Measurements from ENCODE around the gene ATP8A2. TPM values are rescaled to one million over a fixed set of nuclear protein-coding genes. Genes with fewer than 3 reads are reported as not detected.

Gene ATP8A2
- total and polyA plus RNA-seq, 2 of the 4 experiments (the other 2 are of a cell fraction) = 0.02 to 0.18 TPM

GRCh38 chr13:25719666-25720065, 347.9 kb downstream of the ATP8A2 start:
- BruUV-seq (replicated peaks) = no TSS peak

More at GRCh38 chr13:25719666-25720065, 347.9 kb downstream of the ATP8A2 start:
- Histone ChIP-seq H3K18ac (ENCODE audit: low read depth, low read length) (no peak overlapping the region), H2AK5ac (ENCODE audit: low read depth, low read length) (no peak overlapping the region), H4K20me1 (ENCODE audit: insufficient read depth, low read length) (no peaks in the 10 kb centered on the region), H4K8ac (ENCODE audit: low read depth in 2 of 2, low read length in 2 of 2) (no peak overlapping the region), H3K4me3 (ENCODE audit: insufficient read depth, low read depth, low read length) (no peak overlapping the region), H3K4me2 (ENCODE audit: low read depth, low read length) (no peak overlapping the region), H3K27ac (ENCODE audit: insufficient read depth, low read length) (no peak overlapping the region), H2BK120ac (ENCODE audit: low read depth, low read length) (no peak overlapping the region), H3K9ac (ENCODE audit: low read depth, low read length) (no peak overlapping the region), H2AFZ (replicated peaks; ENCODE audit: low read length, poor library complexity) (no peak overlapping the region), H3K56ac (ENCODE audit: extremely low read depth, insufficient read depth, low read length) (no peak overlapping the region), H3K4me1 (ENCODE audit: control insufficient read depth, insufficient read depth, low read length) (no peaks in the 10 kb centered on the region), H2BK20ac (ENCODE audit: low read depth, low read length) (no peak overlapping the region), H3K79me1 (ENCODE audit: low read depth in 1 of 2, low read length in 2 of 2) (no peaks in the 10 kb centered on the region), H3K36me3 (ENCODE audit: control insufficient read depth, insufficient read depth, low read length) (no peaks in the 10 kb centered on the region), H3K4ac (ENCODE audit: low read depth, low read length) (no peak overlapping the region), H3K9me3 (ENCODE audit: control insufficient read depth, insufficient read depth, low read length) (no peaks in the 10 kb centered on the region), H3K27me3 (ENCODE audit: control insufficient read depth, insufficient read depth, low read length) (no peaks in the 10 kb centered on the region), H3K9me1 (ENCODE audit: insufficient read depth, low read length) (no peaks in the 10 kb centered on the region), H3K23ac (ENCODE audit: low read depth, low read length) (no peak overlapping the region), H2BK5ac (ENCODE audit: low read depth, low read length, poor library complexity, severe bottlenecking) (no peak overlapping the region), H4K5ac (ENCODE audit: low read depth, low read length) (no peak overlapping the region), H4K91ac (ENCODE audit: insufficient read depth, low read depth, low read length) (no peak overlapping the region), H2BK15ac (ENCODE audit: low read depth, low read length) (no peak overlapping the region), H2AK9ac (replicated peaks; ENCODE audit: low read depth, low read length, poor library complexity) (no peak overlapping the region), H3K14ac (replicated peaks; ENCODE audit: low read depth, low read length) (no peak overlapping the region)
- DNase-seq = no peak
- ChIA-PET CTCF (no interaction called here), POLR2A (ENCODE audit: unreplicated experiment) (no interaction called here)
- no peak for TF ChIP-seq MAZ (IDR thresholded peaks at IDR 0.05; ENCODE audit: borderline replicate concordance, low read depth, low read length)
- no CpG with 5 or more reads among the region's 2 CpGs for WGBS, 2 experiments (ENCODE audit: extremely low coverage in 2 of 2, insufficient read length in 1 of 2)
- dilution Hi-C loops (cut with HindIII; ENCODE audit: low sequenced_read_pairs, unreplicated experiment) (no loop called here), intact Hi-C loops (cut with micrococcal nuclease) (no loop called here), in situ Hi-C loops (cut with MboI; ENCODE audit: low sequenced_read_pairs) (no loop called here)
- no peak for ATAC-seq (ENCODE audit: low read depth)
